Calu3 (cell line): ENCODE measurements around the gene ZBTB44. TPM values are rescaled to one million over a fixed set of nuclear protein-coding genes. Genes with fewer than 3 reads are reported as not detected.
"Not testable (repeated sequence)": the region's sequence is repeated elsewhere in the genome, so short reads cannot be mapped to it uniquely, and the experiment has no call there.

Experiments used
- BruUV-seq: library from RNA; stranded (reverse); fragments of 400-500 nt; replicated peaks from 2 replicates; lab custom pipeline; 2021; lab: Mats Ljungman, UMichigan
- CTCF ChIA-PET: fragments of 300-600 bp; sonication (Branson Sonifier 250); formaldehyde crosslinking; loops from one replicate; lab custom pipeline; 2022; ENCODE audit warnings: antibody characterized with exemption; lab: Charles Lee
- DNase-seq: peaks from one replicate; pipeline ENCODE4 v3.0.0; 2022
- H3K27ac Mint-ChIP-seq: one replicate; pipeline ENCODE4 v1.8.0; 2022; ENCODE audit warnings: mixed read lengths; ENCODE audit not compliant: unreplicated experiment
- H3K27me3 Mint-ChIP-seq: one replicate; pipeline ENCODE4 v1.8.0; 2022; ENCODE audit warnings: mixed read lengths; ENCODE audit not compliant: unreplicated experiment
- H3K36me3 Mint-ChIP-seq: one replicate; pipeline ENCODE4 v1.8.0; 2022; ENCODE audit warnings: mild to moderate bottlenecking, moderate library complexity, mixed read lengths; ENCODE audit not compliant: insufficient read depth, unreplicated experiment
- H3K4me1 Mint-ChIP-seq: one replicate; pipeline ENCODE4 v1.8.0; 2022; ENCODE audit warnings: mild to moderate bottlenecking, low read depth, mixed read lengths; ENCODE audit not compliant: unreplicated experiment
- H3K4me3 Mint-ChIP-seq: one replicate; pipeline ENCODE4 v1.8.0; 2022; ENCODE audit warnings: mild to moderate bottlenecking, low read depth, moderate library complexity, mixed read lengths; ENCODE audit not compliant: unreplicated experiment
- H3K9me3 Mint-ChIP-seq: one replicate; pipeline ENCODE4 v1.8.0; 2022; ENCODE audit warnings: low read depth, mixed read lengths; ENCODE audit not compliant: unreplicated experiment
- intact Hi-C: fragments of 100-400 bp; cut with micrococcal nuclease; formaldehyde crosslinking; loops from one replicate; pipeline ENCODE4 v1.10.0; 2022; ENCODE audit not compliant: unreplicated experiment
- total RNA-seq: library from RNA; stranded (reverse); gene quantifications from 2 replicates; pipeline ENCODE4 v1.2.3, GENCODE V29; 2022
- TF ChIP-seq, protein P1 (sequence below): fragments of 200-600 bp; IDR thresholded peaks from one replicate; pipeline ENCODE4 v1.8.0; 2022; ENCODE audit warnings: antibody characterized with exemption; ENCODE audit not compliant: unreplicated experiment

ZBTB44 gene
- total RNA-seq, 1 experiment from 2014 or later = 29.7 TPM

GRCh38 chr11:130300567-130300966 lies 14.2 kb downstream of the ZBTB44 start:
- no peak overlapping the region for H3K4me3 Mint-ChIP-seq
- no peaks in the 10 kb centered on the region for H3K4me1 Mint-ChIP-seq
- peaks cover 6% of the 10 kb centered on the region for H3K36me3 Mint-ChIP-seq
- peaks cover 2% of the 10 kb centered on the region for H3K9me3 Mint-ChIP-seq
- no peak overlapping the region for H3K27ac Mint-ChIP-seq
- TF ChIP-seq, protein P1, sequence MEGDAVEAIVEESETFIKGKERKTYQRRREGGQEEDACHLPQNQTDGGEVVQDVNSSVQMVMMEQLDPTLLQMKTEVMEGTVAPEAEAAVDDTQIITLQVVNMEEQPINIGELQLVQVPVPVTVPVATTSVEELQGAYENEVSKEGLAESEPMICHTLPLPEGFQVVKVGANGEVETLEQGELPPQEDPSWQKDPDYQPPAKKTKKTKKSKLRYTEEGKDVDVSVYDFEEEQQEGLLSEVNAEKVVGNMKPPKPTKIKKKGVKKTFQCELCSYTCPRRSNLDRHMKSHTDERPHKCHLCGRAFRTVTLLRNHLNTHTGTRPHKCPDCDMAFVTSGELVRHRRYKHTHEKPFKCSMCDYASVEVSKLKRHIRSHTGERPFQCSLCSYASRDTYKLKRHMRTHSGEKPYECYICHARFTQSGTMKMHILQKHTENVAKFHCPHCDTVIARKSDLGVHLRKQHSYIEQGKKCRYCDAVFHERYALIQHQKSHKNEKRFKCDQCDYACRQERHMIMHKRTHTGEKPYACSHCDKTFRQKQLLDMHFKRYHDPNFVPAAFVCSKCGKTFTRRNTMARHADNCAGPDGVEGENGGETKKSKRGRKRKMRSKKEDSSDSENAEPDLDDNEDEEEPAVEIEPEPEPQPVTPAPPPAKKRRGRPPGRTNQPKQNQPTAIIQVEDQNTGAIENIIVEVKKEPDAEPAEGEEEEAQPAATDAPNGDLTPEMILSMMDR = no peak
- no peak for DNase-seq
- no TSS peak for BruUV-seq
- intact Hi-C loops = no loop called here
- CTCF ChIA-PET = no interaction called here
- H3K27me3 Mint-ChIP-seq = no peaks in the 10 kb centered on the region

DNA sequence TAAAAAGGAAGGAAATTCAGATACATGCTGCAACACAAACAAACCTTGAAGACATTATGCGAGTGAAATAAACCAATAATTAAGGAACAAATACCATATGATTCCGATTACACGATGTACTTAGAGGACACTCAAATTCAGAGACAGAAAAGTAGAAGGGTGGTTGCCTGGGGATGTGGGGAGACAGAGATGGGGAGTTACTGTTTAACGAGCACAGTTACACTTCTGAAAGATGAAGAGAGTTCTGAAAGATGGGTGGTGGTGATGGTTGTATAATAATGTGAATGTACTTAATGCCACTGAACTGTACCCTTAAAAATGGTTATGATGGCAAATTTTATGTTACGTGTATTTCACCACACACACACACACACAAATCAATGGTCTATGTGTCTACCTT lies 14.7 kb downstream of the ZBTB44 start:
- intact Hi-C loops = no loop called here
- no peaks in the 10 kb centered on the region for H3K4me1 Mint-ChIP-seq
- no peak overlapping the region for H3K4me3 Mint-ChIP-seq
- H3K27ac Mint-ChIP-seq = no peak overlapping the region
- DNase-seq = no peak
- H3K27me3 Mint-ChIP-seq = no peaks in the 10 kb centered on the region
- peaks cover 2% of the 10 kb centered on the region for H3K9me3 Mint-ChIP-seq
- H3K36me3 Mint-ChIP-seq = peaks cover 6% of the 10 kb centered on the region
- CTCF ChIA-PET = no interaction called here
- BruUV-seq = no TSS peak
- TF ChIP-seq, protein P1 = no peak

DNA sequence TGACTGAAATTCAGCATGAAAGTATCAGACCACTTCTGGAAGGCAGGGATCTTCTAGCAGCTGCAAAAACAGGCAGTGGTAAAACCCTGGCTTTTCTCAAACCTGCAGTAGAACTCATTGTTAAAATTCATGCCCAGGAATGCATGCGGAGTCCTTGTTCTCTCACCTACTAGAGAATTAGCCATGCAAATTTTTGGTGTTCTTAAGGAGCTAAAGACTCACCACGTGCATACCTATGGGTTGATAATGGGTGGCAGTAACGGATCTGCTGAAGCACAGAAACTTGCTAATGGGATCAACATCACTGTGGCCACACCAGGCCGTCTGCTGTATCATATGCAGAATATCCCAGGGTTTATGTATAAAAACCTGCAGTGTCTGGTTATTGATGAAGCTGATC lies 19.1 kb downstream of the ZBTB44 start:
- no peak for DNase-seq
- intact Hi-C loops = no loop called here
- CTCF ChIA-PET = no interaction called here
- H3K9me3 Mint-ChIP-seq = peaks cover 3% of the 10 kb centered on the region
- TF ChIP-seq, protein P1 = no peak
- BruUV-seq = no TSS peak
- H3K4me1 Mint-ChIP-seq = no peaks in the 10 kb centered on the region
- no peaks in the 10 kb centered on the region for H3K27me3 Mint-ChIP-seq
- H3K36me3 Mint-ChIP-seq = no peaks in the 10 kb centered on the region
- H3K4me3 Mint-ChIP-seq = no peak overlapping the region
- no peak overlapping the region for H3K27ac Mint-ChIP-seq

DNA sequence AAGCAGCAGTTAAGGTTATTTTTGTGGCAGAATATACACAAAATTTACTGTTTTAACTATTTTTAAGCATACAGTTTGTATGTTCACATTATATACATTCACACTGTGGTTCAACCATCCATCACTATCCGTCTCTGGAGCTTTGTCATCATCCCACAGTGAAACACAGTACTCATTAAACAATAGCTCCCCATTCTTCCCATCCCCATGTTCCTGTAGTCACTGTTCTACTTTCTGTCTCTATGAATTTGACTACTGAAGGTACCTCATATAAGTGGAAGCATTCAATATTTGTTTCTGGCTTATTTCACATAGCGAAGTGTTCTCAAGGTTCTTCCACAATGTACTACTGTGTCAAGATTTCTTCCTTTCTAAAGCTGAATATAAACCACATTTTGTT lies 32.6 kb downstream of the ZBTB44 start:
- TF ChIP-seq, protein P1 = no peak
- Mint-ChIP-seq H3K4me1 (no peaks in the 10 kb centered on the region), H3K4me3 (no peak overlapping the region), H3K9me3 (no peaks in the 10 kb centered on the region), H3K27me3 (no peaks in the 10 kb centered on the region), H3K36me3 (no peaks in the 10 kb centered on the region), H3K27ac (no peak overlapping the region)
- intact Hi-C loops = no loop called here
- DNase-seq = no peak
- no TSS peak for BruUV-seq
- CTCF ChIA-PET = no interaction called here

DNA sequence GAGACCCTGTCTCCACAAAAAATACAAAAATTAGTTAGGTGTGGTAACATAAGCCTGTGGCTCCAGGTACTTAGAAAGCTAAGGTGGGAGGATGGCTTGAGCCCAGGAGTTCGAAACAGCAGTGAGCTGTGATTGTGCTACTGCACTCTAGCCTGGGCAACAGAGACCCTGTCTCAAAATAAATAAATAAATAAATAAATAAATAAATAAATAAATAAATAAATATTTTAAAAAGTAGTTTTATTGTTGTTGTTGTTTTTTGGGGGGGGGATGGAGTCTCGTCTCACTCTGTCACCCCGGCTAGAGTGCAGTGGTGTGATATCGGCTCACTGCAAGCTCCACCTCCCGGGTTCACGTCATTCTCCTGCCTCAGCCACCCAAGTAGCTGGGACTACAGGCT lies 33.4 kb downstream of the ZBTB44 start:
- H3K27me3 Mint-ChIP-seq, H3K36me3 Mint-ChIP-seq, H3K27ac Mint-ChIP-seq, H3K4me1 Mint-ChIP-seq, BruUV-seq, H3K9me3 Mint-ChIP-seq, H3K4me3 Mint-ChIP-seq, DNase-seq, CTCF ChIA-PET, intact Hi-C loops: not testable (repeated sequence)
